BE2C (cell line): ENCODE measurements around the gene SNX24.

ENCODE experiments used
- DNase-seq: peaks from one replicate; pipeline ENCODE4 v3.0.0-alpha.2; 2020
- H3K27me3 ChIP-seq: fragments of 250-450 bp; sonication (Bioruptor Pico); 2 replicates; pipeline ENCODE4 v1.5.1; 2020; ENCODE audit warnings: mild to moderate bottlenecking
- H3K36me3 ChIP-seq: fragments of 250-450 bp; sonication (Bioruptor Pico); 2 replicates; pipeline ENCODE4 v1.5.1; 2020; ENCODE audit warnings: mild to moderate bottlenecking
- H3K4me1 ChIP-seq: fragments of 250-450 bp; sonication (Bioruptor Pico); 2 replicates; pipeline ENCODE4 v1.5.1; 2020
- H3K4me3 ChIP-seq: 2 replicates; pipeline ENCODE4 v1.5.1; 2011; ENCODE audit warnings: low read depth, low read length
- H3K9me3 ChIP-seq: fragments of 250-450 bp; sonication (Bioruptor Pico); 2 replicates; pipeline ENCODE4 v1.5.1; 2020
- TF ChIP-seq, protein P1 (sequence below): IDR thresholded peaks from 2 replicates; pipeline ENCODE4 v1.5.1; 2012; ENCODE audit warnings: mild to moderate bottlenecking, low read depth, low read length

SNX24 gene

DNA sequence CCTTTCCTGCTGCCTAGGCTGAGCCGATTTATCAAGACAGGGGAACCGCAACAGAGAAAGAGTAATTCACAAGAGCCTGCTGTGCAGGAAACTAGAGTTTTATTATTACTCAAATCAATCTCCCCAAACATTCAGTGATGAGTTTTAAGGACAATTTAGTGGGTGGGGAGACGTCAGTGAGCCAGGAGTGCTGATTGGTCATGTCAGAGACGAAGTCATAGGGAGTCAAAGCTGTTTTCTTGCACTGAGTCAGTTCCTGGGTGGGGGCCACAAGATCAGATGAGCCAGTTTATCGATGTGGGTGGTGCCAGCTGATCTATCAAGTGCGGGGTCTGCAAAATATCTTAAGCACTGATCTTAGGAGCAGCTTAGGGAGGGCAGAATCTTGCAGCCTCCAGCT lies 19.0 kb downstream of the SNX24 start:
- DNase-seq = no peak

DNA sequence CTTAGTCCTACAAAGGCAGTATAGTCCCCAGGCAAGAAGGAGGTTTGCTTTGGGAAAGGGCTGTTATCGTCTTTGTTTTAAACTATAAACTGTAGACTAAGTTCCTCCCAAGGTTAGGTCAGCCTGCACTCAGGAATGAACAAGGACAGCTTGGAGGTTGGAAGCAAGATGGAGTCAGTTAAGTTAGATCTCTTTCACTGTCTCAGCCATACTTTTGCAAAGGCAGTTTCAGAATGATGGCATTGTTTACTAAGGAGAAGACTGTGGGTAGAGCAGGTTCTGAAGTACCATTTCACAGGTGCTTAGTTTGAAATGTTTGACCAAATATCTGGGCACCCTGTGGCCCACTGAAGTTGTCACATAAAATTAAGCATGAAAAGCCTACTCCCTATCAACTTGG lies 19.4 kb downstream of the SNX24 start:
- Histone ChIP-seq H3K4me1 (no peaks in the 10 kb centered on the region), H3K9me3 (no peaks in the 10 kb centered on the region), H3K27me3 (no peaks in the 10 kb centered on the region), H3K4me3 (no peak overlapping the region), H3K36me3 (no peaks in the 10 kb centered on the region)
- TF ChIP-seq, protein P1, sequence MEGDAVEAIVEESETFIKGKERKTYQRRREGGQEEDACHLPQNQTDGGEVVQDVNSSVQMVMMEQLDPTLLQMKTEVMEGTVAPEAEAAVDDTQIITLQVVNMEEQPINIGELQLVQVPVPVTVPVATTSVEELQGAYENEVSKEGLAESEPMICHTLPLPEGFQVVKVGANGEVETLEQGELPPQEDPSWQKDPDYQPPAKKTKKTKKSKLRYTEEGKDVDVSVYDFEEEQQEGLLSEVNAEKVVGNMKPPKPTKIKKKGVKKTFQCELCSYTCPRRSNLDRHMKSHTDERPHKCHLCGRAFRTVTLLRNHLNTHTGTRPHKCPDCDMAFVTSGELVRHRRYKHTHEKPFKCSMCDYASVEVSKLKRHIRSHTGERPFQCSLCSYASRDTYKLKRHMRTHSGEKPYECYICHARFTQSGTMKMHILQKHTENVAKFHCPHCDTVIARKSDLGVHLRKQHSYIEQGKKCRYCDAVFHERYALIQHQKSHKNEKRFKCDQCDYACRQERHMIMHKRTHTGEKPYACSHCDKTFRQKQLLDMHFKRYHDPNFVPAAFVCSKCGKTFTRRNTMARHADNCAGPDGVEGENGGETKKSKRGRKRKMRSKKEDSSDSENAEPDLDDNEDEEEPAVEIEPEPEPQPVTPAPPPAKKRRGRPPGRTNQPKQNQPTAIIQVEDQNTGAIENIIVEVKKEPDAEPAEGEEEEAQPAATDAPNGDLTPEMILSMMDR = no peak
- no peak for DNase-seq

More for the DNA sequence above, 19.0 kb downstream of the SNX24 start:
- Histone ChIP-seq H3K4me1 (no peaks in the 10 kb centered on the region), H3K4me3 (no peak overlapping the region), H3K36me3 (no peaks in the 10 kb centered on the region), H3K9me3 (no peaks in the 10 kb centered on the region), H3K27me3 (no peaks in the 10 kb centered on the region)
- TF ChIP-seq, protein P1 = no peak

DNA sequence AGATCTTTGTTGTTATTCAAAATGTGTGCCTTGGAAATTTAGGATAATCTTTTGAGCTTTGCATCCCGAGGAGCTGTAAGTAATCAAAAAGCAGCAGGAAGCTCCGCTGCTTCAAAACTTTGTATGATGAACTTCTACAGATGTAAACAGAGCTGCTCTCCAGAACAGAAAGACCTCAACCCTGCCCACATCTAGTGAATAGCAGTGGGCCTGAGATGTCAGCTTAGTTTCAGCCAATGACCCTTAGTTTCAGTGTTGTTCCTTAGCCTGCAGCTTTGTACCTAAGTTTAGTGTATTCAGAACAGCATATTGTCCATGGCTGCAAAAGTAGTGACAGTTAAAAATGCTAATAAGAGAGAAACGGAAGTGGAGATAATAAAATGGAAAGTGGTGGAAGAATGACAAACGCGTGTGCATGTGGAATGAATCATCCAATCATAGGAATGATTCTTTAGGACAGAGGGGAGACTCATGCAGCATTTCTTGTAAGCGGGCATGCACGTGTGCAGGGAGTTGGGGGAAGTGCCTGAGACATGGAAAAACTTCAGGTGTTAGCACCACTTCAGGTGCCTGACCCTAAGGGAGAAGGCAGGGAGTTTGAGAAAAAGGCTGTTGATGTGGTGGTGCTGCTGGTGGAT lies 24.9 kb downstream of the SNX24 start:
- no peak for DNase-seq
- Histone ChIP-seq H3K27me3 (no peaks in the 10 kb centered on the region), H3K4me1 (no peaks in the 10 kb centered on the region), H3K4me3 (no peak overlapping the region), H3K9me3 (no peaks in the 10 kb centered on the region), H3K36me3 (no peaks in the 10 kb centered on the region)
- TF ChIP-seq, protein P1 = no peak

DNA sequence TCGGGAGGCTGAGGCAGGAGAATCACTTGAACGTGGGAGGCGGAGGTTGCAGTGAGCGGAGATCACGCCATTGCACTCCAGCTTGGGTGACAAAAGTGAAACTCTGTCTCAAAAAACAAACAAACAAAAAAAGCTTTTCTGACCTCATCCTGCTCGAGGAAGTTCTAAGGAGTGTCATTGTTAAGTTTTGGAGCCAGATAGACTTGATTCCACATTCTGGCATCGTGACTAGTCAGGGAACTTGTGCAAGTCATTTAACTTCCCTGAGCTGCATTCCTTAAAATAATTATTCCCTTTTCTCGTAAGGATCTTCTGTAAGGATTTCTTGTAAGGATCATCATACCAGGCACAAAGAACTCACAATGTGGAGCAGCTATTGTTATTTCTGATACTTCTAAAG lies 26.2 kb downstream of the SNX24 start:
- H3K9me3 ChIP-seq = no peaks in the 10 kb centered on the region
- H3K36me3 ChIP-seq = no peaks in the 10 kb centered on the region
- no peaks in the 10 kb centered on the region for H3K27me3 ChIP-seq
- TF ChIP-seq, protein P1 = no peak
- DNase-seq = no peak
- H3K4me1 ChIP-seq = no peaks in the 10 kb centered on the region
- H3K4me3 ChIP-seq = no peak overlapping the region

DNA sequence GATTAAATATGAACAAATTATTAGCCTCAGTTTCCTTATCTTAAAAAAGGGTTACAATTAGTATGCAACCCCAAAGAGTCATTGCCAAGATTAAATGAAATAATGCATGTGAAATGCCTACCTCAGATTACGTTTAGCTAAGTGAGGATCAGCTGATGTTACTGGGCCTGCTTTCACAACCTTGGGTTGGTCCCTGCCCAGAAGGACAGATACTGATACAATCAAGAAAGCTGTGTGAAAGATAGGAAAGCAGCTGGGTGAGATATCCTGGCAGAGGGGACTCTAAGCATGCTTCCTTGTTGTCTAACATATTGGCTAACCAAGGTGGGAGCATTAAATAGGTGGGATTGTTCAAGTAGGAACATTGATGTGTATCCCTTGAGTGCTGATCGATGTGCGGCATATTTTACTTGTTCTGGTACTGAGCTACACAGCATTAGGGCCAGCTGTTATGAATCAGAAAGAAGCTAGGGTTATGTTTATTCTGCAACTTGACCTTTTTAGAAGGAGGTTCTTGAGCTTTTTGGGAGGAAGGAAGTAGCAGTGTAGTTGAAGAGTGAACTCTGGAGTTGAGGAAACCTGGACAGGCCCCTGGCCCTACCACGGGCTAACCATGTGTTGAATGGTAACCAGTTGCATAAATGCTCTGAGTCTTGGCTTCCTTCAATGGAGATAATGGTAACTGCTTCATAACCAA lies 28.9 kb downstream of the SNX24 start:
- Histone ChIP-seq H3K27me3 (no peaks in the 10 kb centered on the region), H3K36me3 (no peaks in the 10 kb centered on the region), H3K9me3 (no peaks in the 10 kb centered on the region), H3K4me3 (no peak overlapping the region), H3K4me1 (no peaks in the 10 kb centered on the region)
- TF ChIP-seq, protein P1 = no peak
- no peak for DNase-seq

DNA sequence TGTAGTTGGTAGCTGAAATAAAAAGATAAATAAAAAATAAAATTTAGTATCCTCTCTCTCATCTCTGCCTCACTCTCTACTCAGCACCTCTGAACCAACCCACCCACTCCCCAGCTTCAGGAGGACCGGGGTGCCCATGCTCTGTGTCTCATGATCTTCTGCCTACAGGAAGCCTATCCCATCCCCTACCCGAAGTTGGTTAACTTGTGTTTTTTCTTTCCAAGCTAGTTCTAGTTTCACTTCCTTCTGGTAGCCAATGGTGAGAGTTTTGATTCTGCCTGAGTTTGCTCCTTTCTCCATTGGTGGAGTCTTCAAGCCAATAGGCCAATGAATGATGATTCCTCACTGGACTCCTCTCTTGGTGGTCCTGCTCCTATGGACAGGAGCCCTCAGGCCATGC lies 32.1 kb downstream of the SNX24 start:
- Histone ChIP-seq H3K36me3 (no peaks in the 10 kb centered on the region), H3K4me3 (no peak overlapping the region), H3K9me3 (no peaks in the 10 kb centered on the region), H3K27me3 (no peaks in the 10 kb centered on the region), H3K4me1 (peaks cover 7% of the 10 kb centered on the region; the same call in 1 of the 2 replicates)
- DNase-seq = no peak
- TF ChIP-seq, protein P1 = no peak
